Measurements from ENCODE around the gene PID1. TPM values are rescaled to one million over a fixed set of nuclear protein-coding genes. Genes with fewer than 3 reads are reported as not detected.

PID1 gene
- total RNA-seq, 1 donor from 2014 or later: 5.3 TPM

DNA sequence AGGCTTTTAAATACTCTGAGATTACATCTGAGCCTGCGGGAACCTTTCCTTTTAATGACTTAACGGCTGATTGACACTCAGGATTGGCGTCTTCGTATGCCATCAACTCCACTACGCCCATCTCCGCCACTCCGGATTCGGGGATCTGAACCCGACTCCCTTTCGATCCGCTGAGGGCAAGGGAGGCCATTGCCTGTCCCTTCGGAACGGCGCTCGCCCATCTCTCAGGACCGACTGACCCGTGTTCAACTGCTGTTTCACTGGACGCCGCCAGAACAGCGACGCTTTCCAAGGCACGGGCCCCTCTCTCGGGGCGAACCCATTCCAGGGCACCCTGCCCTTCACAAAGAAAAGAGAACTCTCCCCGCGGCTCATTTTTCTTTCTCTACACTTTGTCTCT is 90.4 kb downstream of the PID1 start:
- Mint-ChIP-seq H3K36me3 (ENCODE audit: unreplicated experiment) (peaks cover 3% of the 10 kb centered on the region), H3K27ac (ENCODE audit: unreplicated experiment) (no peak overlapping the region), H3K4me1 (ENCODE audit: low read depth, unreplicated experiment) (no peaks in the 10 kb centered on the region), H3K9me3 (ENCODE audit: unreplicated experiment) (no peaks in the 10 kb centered on the region), H3K27me3 (ENCODE audit: unreplicated experiment) (no peaks in the 10 kb centered on the region), H3K4me3 (ENCODE audit: unreplicated experiment) (no peak overlapping the region)
- no peak for DNase-seq
- TF ChIP-seq, protein P1, sequence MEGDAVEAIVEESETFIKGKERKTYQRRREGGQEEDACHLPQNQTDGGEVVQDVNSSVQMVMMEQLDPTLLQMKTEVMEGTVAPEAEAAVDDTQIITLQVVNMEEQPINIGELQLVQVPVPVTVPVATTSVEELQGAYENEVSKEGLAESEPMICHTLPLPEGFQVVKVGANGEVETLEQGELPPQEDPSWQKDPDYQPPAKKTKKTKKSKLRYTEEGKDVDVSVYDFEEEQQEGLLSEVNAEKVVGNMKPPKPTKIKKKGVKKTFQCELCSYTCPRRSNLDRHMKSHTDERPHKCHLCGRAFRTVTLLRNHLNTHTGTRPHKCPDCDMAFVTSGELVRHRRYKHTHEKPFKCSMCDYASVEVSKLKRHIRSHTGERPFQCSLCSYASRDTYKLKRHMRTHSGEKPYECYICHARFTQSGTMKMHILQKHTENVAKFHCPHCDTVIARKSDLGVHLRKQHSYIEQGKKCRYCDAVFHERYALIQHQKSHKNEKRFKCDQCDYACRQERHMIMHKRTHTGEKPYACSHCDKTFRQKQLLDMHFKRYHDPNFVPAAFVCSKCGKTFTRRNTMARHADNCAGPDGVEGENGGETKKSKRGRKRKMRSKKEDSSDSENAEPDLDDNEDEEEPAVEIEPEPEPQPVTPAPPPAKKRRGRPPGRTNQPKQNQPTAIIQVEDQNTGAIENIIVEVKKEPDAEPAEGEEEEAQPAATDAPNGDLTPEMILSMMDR (IDR thresholded peaks at IDR 0.05; ENCODE audit: partially characterized antibody, unreplicated experiment): no peak

DNA sequence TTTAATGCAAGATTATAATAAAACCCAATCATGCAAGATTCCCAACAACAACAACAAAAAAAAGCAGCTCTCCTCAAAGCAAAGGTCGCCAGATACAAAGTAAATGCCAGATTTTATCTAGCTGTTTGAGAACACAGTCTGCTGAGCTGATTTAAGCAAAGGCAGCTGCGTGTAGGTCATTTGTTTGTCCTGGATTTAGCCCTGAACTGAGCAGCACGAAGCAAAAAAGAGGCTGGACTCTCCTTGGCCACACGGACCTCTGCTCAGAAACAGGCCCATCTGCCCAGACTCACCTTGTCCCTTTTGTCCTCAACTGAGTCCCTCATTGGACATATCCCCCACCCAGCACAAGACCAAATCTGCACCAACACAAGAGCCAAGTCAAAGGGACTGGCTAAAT is 91.5 kb downstream of the PID1 start:
- Mint-ChIP-seq H3K4me1 (ENCODE audit: low read depth, unreplicated experiment) (no peaks in the 10 kb centered on the region), H3K4me3 (ENCODE audit: unreplicated experiment) (no peak overlapping the region), H3K9me3 (ENCODE audit: unreplicated experiment) (no peaks in the 10 kb centered on the region), H3K27ac (ENCODE audit: unreplicated experiment) (no peak overlapping the region), H3K36me3 (ENCODE audit: unreplicated experiment) (peaks cover 3% of the 10 kb centered on the region), H3K27me3 (ENCODE audit: unreplicated experiment) (no peaks in the 10 kb centered on the region)
- TF ChIP-seq, protein P1 (IDR thresholded peaks at IDR 0.05; ENCODE audit: partially characterized antibody, unreplicated experiment): no peak
- no peak for DNase-seq

DNA sequence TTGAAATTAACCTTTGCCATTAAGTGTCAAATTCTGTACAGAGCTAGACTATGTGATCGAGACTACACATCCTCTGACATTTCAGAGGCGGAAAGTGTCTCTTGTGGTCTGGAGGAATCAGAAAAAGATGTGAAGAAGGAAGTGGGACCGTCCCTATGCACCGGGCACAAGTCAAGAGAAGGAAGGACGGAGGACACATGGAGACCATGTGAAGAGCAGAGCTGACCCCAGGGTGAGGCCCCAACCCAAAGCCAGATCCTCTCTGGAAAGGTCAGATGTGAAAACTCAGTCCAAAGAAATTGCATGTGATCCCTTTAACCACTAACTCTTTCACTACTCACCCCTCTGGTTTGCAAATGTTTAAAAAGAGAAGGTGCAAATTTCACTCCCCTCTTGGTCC is 92.4 kb downstream of the PID1 start:
- Mint-ChIP-seq H3K27ac (ENCODE audit: unreplicated experiment) (no peak overlapping the region), H3K27me3 (ENCODE audit: unreplicated experiment) (no peaks in the 10 kb centered on the region), H3K4me3 (ENCODE audit: unreplicated experiment) (no peak overlapping the region), H3K9me3 (ENCODE audit: unreplicated experiment) (no peaks in the 10 kb centered on the region), H3K4me1 (ENCODE audit: low read depth, unreplicated experiment) (no peaks in the 10 kb centered on the region), H3K36me3 (ENCODE audit: unreplicated experiment) (peaks cover 3% of the 10 kb centered on the region)
- TF ChIP-seq, protein P1 (IDR thresholded peaks at IDR 0.05; ENCODE audit: partially characterized antibody, unreplicated experiment): no peak
- no peak for DNase-seq

DNA sequence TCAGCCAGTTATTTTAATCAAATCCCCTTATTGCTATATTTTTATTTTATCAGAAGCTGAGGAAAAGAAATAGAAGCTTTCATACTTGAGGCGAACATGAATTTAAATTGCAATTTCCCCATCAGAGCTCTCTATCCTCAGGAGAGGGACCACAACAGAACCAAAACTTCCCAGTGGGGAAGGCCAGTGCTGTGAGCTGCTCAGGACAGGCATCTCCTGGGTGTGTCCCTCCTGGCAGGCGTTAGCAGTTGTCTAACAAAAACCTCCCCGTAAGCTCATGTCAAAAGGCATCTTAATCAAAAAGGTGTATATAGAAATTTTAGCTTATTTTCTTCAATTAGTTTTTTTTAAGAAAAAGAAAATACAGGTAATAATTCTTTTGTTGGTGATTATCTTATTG is 93.0 kb downstream of the PID1 start:
- no peak overlapping the region for H3K27ac Mint-ChIP-seq (ENCODE audit: unreplicated experiment)

DNA sequence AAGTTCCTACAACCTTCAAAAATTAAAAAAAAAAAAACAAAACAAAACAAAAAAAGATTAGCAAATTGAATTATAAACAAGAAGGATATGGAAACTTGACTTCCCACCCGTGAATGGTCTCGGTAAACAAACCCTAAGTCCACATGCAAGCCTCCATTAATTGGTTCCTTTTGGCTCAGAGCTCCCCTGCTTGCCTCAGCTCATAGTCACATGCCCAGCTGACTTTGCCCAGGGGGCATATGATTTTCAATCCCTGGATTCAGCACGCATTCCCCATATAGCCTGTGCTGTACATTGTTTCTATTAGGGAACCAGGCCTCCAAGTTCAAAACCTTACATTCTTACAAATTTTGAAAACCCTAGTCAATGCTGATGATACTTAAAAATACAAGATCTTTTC is 95.0 kb downstream of the PID1 start:
- H3K27me3 Mint-ChIP-seq (ENCODE audit: unreplicated experiment): no peaks in the 10 kb centered on the region
- peaks cover 3% of the 10 kb centered on the region for H3K36me3 Mint-ChIP-seq (ENCODE audit: unreplicated experiment)
- H3K27ac Mint-ChIP-seq (ENCODE audit: unreplicated experiment): no peak overlapping the region
- TF ChIP-seq, protein P1 (IDR thresholded peaks at IDR 0.05; ENCODE audit: partially characterized antibody, unreplicated experiment): no peak
- H3K4me3 Mint-ChIP-seq (ENCODE audit: unreplicated experiment): no peak overlapping the region
- no peaks in the 10 kb centered on the region for H3K9me3 Mint-ChIP-seq (ENCODE audit: unreplicated experiment)
- no peaks in the 10 kb centered on the region for H3K4me1 Mint-ChIP-seq (ENCODE audit: low read depth, unreplicated experiment)
- no peak for DNase-seq

More for the DNA sequence above, 93.0 kb downstream of the PID1 start:
- no peaks in the 10 kb centered on the region for H3K9me3 Mint-ChIP-seq (ENCODE audit: unreplicated experiment)
- DNase-seq: no peak
- no peak overlapping the region for H3K4me3 Mint-ChIP-seq (ENCODE audit: unreplicated experiment)
- no peaks in the 10 kb centered on the region for H3K4me1 Mint-ChIP-seq (ENCODE audit: low read depth, unreplicated experiment)
- TF ChIP-seq, protein P1 (IDR thresholded peaks at IDR 0.05; ENCODE audit: partially characterized antibody, unreplicated experiment): no peak
- H3K27me3 Mint-ChIP-seq (ENCODE audit: unreplicated experiment): no peaks in the 10 kb centered on the region
- H3K36me3 Mint-ChIP-seq (ENCODE audit: unreplicated experiment): peaks cover 3% of the 10 kb centered on the region
